ENCODE results near the gene SH3GLB1. TPM values are rescaled to one million over a fixed set of nuclear protein-coding genes. Genes with fewer than 3 reads are reported as not detected.

SH3GLB1 gene
- total and polyA plus RNA-seq, 2 donors (not counting 1 experiment from before 2014, with no cell fraction given): 13.2 to 57.3 TPM

DNA sequence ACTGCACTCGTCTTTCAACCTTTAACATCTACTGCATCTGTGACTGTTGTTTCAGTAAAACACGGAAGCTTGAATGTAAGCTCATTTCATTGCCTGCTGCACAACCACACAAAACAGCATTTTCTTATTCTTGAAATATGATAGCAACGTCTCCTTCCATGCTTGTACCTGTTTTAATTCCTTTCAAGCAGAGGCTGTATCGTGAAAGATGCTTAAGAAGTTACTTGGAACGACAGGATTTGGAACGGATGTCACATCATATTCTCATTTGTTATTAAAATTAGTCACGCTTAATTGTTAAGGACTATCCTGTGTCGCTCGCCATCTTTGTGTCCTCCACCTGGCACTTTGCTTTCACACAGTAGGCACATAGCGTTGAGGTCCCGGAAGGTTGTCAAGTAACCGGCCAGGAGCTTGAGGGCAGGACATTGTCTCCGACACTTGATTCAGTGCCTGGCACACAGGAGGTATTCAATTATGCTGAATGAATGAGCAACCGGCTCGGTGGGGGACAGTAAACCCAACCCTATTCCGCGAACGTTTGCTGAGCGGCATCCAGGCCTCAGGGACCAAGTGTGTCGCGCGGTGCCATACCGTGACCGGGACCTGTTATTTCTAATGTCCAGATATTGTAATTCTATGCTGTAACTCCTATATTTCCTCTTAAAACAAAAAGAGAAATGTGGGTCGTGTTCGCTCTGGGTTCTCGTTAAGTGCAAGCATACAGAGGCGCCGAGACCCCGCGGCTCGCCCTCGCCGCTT lies 499 bp upstream of the SH3GLB1 start:
- H3K27ac Mint-ChIP-seq: peak overlapping the region; percentile 100
- Histone ChIP-seq H3K4me3 (ENCODE audit: control extremely low read depth in 1 of 5, extremely low read depth in 1 of 5, insufficient read depth in 1 of 5, low read depth in 2 of 5, low read length in 4 of 5) (peak overlapping the region; percentile 79 to 90 (median 82)), H3K4me2 (replicated peaks; ENCODE audit: low read depth, low read length, poor library complexity, severe bottlenecking) (peak overlapping the region; percentile 85), H3K4me1 (ENCODE audit: control insufficient read depth in 2 of 2, insufficient read depth in 2 of 2, low read length in 2 of 2) (peaks cover 24 to 28% of the 10 kb centered on the region in 2 donors), H3K36me3 (replicated peaks in 1 of 2; ENCODE audit: control extremely low read depth in 1 of 2, control insufficient read depth in 1 of 2, extremely low read depth in 1 of 2, insufficient read depth in 2 of 2, low read length in 1 of 2) (no peaks in the 10 kb centered on the region), H3K9me3 (ENCODE audit: control extremely low read depth in 1 of 3, control insufficient read depth in 2 of 3, insufficient read depth in 1 of 3, low read length in 2 of 3) (no peaks in the 10 kb centered on the region), H4K20me1 (ENCODE audit: control insufficient read depth, insufficient read depth, low read length, poor library complexity, severe bottlenecking) (peaks cover 21% of the 10 kb centered on the region), H2AFZ (ENCODE audit: insufficient read depth, low read depth, low read length, poor library complexity, severe bottlenecking) (peak overlapping the region; percentile 89), H3K27ac (ENCODE audit: low read length in 2 of 2) (peak overlapping the region; percentile 78 to 93), H3K79me2 (ENCODE audit: control insufficient read depth, insufficient read depth, low read length) (peaks cover 39% of the 10 kb centered on the region), H3K27me3 (replicated peaks in 1 of 4; ENCODE audit: control extremely low read depth in 1 of 4, control insufficient read depth in 3 of 4, insufficient read depth in 4 of 4, low read length in 3 of 4) (no peaks in the 10 kb centered on the region), H3K9ac (ENCODE audit: low read length) (peak overlapping the region; percentile 78)
- no peak for TF ChIP-seq EZH2 (IDR thresholded peaks at IDR 0.05; ENCODE audit: borderline replicate concordance, insufficient read depth, low read depth, low read length, poor library complexity, severe bottlenecking)
- TF ChIP-seq, protein P1, sequence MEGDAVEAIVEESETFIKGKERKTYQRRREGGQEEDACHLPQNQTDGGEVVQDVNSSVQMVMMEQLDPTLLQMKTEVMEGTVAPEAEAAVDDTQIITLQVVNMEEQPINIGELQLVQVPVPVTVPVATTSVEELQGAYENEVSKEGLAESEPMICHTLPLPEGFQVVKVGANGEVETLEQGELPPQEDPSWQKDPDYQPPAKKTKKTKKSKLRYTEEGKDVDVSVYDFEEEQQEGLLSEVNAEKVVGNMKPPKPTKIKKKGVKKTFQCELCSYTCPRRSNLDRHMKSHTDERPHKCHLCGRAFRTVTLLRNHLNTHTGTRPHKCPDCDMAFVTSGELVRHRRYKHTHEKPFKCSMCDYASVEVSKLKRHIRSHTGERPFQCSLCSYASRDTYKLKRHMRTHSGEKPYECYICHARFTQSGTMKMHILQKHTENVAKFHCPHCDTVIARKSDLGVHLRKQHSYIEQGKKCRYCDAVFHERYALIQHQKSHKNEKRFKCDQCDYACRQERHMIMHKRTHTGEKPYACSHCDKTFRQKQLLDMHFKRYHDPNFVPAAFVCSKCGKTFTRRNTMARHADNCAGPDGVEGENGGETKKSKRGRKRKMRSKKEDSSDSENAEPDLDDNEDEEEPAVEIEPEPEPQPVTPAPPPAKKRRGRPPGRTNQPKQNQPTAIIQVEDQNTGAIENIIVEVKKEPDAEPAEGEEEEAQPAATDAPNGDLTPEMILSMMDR (IDR thresholded peaks at IDR 0.05): no peak
- ChIA-PET POLR2A (interaction anchor here (0.6 to 2.4 kb wide), 9 partner anchors 25 to 1427 kb away, joined by 3 to 20 read pairs (median 4); partner anchors contain the start of genes BCL10, HS2ST1, LMO4 and ODF2L), CTCF (interaction anchor here (0.6 to 2.5 kb wide), 30 partner anchors 9 to 381 kb away, joined by 3 to 15 read pairs (median 5); partner anchors contain the start of gene ODF2L)
- peak overlapping the region; percentile 98 for H3K4me3 Mint-ChIP-seq
- no peaks in the 10 kb centered on the region for H3K27me3 Mint-ChIP-seq
- no peak for DNase-seq
- ATAC-seq (ENCODE audit: low read depth): peak; percentile 35
- under 1% methylated on average over 27 of the region's 34 CpGs for WGBS (ENCODE audit: insufficient coverage)
- peaks cover 39% of the 10 kb centered on the region for H3K4me1 Mint-ChIP-seq
- no peaks in the 10 kb centered on the region for H3K9me3 Mint-ChIP-seq (ENCODE audit: insufficient read depth)
- intact Hi-C loops (cut with micrococcal nuclease): loop anchor here (1.0 to 10.0 kb wide), 8 partner anchors 37 to 1979 kb away; partner anchors contain the start of genes HS2ST1, ODF2L and SELENOF
